ENCODE data around the gene NCAM2. TPM values are rescaled to one million over a fixed set of nuclear protein-coding genes. Genes with fewer than 3 reads are reported as not detected.

NCAM2 gene
- total and polyA plus RNA-seq, 2 of the 8 experiments (the other 6 are each of a cell fraction or from before 2014, with no cell fraction given), result 0.14 to 1.1 TPM

DNA sequence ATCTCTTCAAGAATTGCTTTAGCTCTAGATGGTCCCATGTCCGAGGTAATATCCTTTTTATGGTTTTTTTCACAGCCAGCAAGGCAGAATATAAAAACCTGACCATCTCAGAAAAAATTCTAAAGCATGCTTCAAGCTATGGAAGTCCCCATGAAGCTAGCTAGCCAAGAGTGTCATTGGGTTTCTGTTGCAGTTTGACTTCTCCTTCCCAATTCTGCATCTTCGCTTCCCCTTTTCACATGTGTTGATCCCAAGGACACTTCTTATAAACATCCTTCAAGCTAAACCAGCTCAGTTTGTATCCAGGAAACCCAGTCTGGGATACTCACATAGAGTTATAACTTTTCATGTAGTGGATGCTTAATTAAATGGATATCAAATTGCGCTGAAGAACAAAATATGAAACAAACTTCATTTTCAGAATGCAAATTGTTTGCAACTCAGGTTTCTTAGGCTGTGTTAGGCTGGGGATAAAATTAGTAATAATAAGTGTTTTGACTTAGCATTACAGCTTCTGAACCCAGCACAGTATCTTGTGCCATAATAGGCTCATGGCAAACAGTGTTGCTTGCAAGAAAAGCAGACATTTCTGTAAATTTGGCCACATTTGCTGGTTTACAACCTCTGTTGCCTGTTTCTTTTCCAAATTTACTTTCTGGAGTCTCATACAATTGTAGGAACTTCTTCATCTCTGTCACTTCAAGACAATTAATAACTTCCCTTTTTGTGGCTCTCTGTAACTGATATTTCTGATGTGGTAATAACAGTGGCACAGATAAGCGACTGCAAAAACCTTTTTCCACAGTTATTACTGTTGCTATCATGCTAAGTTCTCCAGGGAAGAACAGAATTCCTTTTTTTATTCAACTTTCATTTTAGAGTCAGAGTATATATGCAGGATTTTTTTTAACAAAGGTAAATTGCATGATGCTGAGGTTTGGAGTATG is 53.2 kb downstream of the NCAM2 start (continued):
- TF ChIP-seq GTF2F1 (IDR thresholded peaks at IDR 0.05; ENCODE audit: borderline replicate concordance, low read depth, low read length) (no peak), SRF (IDR thresholded peaks at IDR 0.05; ENCODE audit: low read depth, low read length) (no peak), CEBPB (IDR thresholded peaks at IDR 0.05; ENCODE audit: low read depth, low read length) (no peak), HDAC6 (IDR thresholded peaks at IDR 0.05; ENCODE audit: low read depth, low read length) (no peak), CHD2 (IDR thresholded peaks at IDR 0.05; ENCODE audit: low read length) (no peak), TAF1 (IDR thresholded peaks at IDR 0.05; ENCODE audit: low read depth, low read length) (no peak), RAD21 (IDR thresholded peaks at IDR 0.05 in 1 of 2, conservative IDR thresholded peaks at IDR 0.05 in 1 of 2; ENCODE audit: low read depth in 2 of 2, low read length in 2 of 2) (no peak)
